Vagina (tissue), 2 donors: ENCODE data around the gene GJD3.

ENCODE experiments used
- POLR2A ChIP-seq, 2 donors: fragments of 450-650 bp; IDR thresholded peaks; one replicate each; pipeline ENCODE4 v1.6.1; 2017; ENCODE audit warnings: antibody characterized with exemption in 2 of 2, mild to moderate bottlenecking in 2 of 2, moderate library complexity in 2 of 2
- TF ChIP-seq, protein P1 (sequence below), 3 experiments: fragments of 450-650 bp in 2 of 3; fragments of 200-600 bp in 1 of 3; sonication (generic) in 1 of 3; IDR thresholded peaks; one replicate each; pipeline ENCODE4 v1.5.1; 2017 to 2019; ENCODE audit warnings: antibody characterized with exemption in 3 of 3, mild to moderate bottlenecking in 2 of 3, moderate library complexity in 2 of 3

DNA sequence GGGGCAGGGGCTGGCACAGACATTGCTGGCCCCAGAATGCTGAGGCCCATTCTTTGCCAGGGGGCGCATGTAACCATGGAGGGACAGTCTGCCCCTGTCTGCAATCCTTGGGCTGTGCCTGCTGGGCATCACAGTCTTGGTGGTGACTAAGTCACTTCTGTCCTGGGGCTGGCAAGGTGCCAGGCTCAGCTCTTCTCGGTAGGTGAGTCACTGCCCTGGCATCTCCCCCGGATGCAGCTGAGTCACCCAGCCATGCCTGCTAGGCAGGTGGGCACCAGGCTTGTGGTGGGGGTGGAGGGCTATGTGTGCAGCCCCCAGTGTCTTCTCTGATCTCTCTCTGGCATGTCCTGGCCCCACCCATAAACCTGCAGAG, 50.0 kb downstream of the GJD3 start:
- TF ChIP-seq, protein P1, sequence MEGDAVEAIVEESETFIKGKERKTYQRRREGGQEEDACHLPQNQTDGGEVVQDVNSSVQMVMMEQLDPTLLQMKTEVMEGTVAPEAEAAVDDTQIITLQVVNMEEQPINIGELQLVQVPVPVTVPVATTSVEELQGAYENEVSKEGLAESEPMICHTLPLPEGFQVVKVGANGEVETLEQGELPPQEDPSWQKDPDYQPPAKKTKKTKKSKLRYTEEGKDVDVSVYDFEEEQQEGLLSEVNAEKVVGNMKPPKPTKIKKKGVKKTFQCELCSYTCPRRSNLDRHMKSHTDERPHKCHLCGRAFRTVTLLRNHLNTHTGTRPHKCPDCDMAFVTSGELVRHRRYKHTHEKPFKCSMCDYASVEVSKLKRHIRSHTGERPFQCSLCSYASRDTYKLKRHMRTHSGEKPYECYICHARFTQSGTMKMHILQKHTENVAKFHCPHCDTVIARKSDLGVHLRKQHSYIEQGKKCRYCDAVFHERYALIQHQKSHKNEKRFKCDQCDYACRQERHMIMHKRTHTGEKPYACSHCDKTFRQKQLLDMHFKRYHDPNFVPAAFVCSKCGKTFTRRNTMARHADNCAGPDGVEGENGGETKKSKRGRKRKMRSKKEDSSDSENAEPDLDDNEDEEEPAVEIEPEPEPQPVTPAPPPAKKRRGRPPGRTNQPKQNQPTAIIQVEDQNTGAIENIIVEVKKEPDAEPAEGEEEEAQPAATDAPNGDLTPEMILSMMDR (IDR thresholded peaks at IDR 0.05): no peak
- TF ChIP-seq POLR2A (IDR thresholded peaks at IDR 0.05): no peak
